ENCODE results near the gene POLD4.
A peak's percentile ranks its signal among the peaks of the same experiment; 100 is the strongest.
"Not testable (repeated sequence)": the region's sequence is repeated elsewhere in the genome, so short reads cannot be mapped to it uniquely, and the experiment has no call there.

Gene POLD4

DNA sequence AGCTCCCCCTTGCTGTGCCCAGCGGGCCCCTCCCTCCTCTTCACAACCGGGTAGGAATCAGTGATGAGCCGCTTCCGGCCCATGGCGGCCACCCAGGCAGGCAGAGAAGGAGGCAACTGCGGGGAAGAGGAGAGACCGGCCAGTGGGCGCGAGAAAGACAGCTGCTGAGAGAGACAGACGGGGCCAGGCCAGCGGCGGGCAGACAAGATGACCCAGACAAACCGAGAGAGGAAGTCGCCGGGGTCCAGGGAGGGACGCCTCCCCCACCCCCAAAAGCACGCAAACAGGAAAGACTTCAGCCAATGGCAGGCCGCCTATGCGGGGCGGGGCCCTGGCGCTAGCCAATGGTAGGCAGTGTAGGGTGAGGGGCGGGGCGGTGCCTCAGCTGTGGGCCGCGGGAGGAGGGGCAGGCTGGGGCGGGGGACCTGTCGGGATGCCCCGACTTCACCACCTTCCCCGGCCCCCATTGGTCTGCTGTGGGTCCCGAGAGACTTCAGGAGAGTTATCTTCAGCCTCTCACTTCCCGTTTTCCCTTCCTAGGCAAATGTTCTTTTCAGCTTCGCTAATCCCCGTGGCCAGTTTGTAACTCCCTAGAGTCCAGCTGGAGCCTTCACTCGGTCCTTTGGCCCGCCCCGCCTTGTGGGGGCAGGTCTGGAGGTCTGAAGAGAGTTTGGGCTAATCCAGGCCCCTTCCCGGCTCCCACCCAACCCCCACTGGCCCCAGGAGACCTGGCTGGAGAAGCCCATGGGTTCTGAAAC, at the start of gene POLD4:
TSS of gene POLD4 (minus strand) at position 230 of the 758 bp plus-strand sequence. CDS start at position 83, 147 bp downstream.
- DNase-seq, result peak; percentile 99

DNA sequence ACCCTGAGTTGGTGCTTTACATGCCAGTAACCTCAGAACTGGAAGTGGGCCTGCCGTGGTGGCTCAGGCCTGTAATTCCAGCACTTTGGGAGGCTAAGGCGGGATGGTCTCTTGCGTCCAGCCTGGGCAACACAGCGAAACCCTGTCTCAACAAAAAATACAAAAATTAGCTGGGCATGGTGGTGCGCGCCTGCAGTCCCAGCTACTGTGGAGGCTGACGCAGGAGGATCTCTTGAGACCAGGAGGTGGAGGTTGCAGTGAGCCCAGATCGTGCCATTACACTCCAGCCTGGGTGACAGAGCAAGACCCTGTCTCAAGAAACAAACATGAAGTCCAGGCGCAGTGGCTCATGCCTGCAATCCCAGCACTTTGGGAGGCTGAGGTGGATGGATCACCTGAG, 49.7 kb upstream of the POLD4 start:
- not testable (repeated sequence) for DNase-seq

DNA sequence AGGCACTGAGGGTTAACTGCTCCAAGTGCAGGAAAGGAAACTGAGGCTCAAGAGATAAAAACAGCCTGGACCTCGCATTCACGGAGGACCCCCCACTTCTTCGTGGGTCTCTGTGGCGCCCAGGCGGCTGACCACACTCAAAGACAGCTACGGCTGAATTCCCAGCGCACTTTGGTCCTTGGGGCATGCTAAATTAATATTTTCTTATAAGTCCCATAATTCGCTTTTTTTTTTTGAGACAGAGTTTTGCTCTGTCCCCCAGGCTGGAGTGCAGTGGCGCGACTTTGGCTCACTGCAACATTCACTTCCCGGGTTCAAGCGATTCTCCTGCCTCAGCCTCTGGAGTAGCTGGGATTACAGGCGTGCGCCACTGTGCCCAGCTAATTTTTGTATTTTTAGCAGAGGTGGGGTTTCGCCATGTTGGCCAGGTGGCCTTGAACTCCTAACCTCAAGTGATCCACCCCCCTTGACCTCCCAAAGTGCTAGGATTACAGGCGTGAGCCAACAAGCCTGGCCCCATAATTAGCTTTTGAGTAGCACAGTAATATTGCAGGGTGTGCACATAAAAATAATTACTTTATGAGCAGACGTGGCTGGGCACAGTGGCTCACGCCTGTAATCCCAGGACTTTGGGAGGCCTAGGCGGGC, 49.0 kb upstream of the POLD4 start:
- not testable (repeated sequence) for DNase-seq

DNA sequence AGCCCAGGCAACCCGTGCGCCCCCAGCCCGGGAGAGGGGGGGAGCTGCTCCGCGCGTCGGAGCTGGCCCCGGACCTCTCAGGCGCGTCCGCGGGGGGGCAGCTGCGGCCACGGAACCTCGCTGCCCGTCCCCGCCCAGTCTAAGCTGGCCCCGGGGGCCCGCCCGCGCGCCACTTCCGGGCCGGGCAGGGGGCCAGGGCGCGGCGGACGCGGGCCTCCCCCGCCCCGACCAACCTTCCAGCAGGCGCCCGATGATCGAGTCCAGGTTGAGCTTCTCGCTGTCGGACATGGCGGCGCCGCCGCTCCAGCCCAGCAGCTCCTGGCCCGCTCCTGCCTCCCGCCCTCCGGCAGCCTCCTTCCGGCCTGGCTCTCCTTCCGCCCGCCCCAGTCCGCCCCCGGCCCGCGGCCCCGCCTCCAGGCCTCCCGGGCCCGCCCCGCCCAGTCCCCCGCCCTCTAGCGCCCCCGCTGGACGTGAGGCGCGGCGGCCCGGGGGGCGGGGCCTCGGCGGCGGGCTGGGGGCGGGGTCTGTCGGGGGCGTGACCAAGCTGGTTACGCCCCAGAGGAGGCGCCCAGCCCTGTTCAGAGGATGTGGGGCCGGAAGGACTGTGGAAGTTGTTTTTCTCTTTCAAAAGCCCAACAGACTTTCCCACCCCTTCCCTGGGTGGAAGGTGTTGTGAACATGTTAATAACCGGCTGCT, 48.3 kb upstream of the POLD4 start, which contains the start of gene PPP1CA:
TSS of gene PPP1CA (minus strand) at position 364 of the 697 bp plus-strand sequence. CDS start at position 288, 76 bp downstream.
- peak; percentile 94 for DNase-seq

DNA sequence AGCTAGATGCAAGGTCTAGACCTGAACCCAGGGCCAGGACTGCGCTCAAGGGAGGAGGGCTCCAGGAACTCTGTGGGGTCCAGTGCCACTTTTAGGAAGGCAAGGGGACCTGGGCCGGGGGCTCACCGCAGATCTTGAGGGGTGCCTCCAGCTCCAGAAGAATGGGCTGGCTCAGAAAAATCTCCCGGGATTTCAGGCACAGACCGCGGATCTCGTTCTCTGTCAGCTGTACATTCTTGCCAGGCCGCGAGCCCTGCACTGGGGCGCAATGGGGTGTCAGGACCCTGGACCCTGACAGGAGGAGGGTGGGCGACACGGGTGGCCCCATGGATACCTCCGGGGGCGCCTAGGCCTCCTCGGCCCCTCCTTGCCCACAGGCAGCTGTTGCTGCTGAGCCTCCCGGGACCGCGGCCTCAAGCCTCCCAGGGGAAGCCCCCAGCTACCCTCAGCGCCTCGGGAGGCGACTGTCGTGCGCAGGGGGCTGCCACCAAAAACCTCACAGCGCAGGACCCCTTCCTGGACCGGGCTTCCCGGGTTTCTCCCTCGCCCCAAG, 47.7 kb upstream of the POLD4 start:
- DNase-seq, result no peak

DNA sequence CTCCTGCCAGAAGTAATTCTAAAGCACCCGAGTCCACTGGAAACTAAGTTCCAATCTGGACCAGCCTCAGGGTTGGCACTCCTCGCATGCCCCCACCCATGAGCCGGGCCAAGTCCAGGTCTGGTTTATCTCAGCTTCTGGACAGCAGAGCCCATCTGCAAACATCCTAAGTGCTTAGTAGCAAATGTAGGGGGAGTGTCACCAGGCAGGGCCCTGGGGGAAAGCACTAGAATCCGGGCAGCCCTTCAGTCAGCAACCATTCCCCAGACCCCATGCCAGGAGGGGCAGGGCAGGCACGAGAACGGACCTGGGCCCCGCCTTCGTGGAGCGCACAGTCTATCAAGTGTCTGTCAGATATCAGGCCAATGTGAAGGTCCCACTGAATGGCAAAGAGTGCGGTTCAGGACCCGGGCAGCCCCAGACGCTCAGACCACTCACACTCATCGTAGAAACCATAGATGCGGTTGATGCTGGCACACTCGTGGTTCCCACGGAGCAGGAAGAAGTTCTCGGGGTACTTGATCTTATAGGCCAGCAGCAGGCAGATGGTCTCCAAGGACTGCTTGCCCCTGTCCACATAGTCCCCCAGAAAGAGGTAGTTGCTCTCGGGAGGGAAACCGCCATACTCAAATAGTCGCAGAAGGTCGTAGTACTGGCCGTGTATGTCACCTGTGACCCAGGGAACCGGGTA, 47.0 kb upstream of the POLD4 start:
- DNase-seq, result no peak

DNA sequence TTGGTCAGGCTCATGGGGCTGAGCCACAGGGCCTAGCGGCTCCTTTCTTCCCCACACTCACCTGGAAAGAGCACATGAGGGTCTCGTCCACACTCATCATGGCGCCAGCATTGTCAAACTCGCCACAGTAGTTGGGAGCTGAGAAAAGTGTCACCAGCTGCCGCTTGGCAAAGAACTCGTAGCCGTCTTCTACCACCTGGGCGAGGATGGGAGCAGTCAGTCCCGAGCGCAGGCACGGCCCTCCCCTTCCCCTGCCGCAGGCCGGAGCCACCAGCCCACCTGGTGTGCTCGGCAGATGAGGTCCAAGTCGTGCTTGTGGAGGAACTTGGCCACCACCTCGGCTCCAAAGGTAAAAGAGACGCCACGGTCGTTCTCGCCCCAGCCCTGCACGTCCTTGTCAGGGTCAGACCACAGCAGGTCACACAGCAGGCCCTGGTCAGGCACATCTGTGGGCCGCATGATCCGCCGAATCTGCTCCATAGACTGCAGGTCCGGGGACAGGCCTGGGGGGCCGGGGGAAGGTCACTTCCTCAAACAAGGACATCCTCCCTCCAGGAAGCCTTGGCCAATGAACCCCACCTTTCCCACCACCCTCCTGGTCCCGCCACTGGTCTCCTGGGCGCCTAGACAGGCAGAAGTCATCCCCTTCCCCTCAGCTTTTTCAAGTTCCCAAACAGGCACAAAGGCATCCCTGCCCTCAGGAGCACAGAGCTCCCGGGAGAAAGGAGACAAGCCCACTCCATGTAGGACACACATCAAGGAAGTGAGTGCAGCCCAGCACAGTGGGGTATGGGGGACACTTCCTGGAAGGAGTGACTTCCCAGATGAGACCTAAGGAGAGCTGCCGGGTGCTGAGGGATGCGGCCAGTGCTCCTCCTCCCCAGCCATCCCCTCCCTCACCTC, 45.6 kb upstream of the POLD4 start:
- DNase-seq, result no peak

DNA sequence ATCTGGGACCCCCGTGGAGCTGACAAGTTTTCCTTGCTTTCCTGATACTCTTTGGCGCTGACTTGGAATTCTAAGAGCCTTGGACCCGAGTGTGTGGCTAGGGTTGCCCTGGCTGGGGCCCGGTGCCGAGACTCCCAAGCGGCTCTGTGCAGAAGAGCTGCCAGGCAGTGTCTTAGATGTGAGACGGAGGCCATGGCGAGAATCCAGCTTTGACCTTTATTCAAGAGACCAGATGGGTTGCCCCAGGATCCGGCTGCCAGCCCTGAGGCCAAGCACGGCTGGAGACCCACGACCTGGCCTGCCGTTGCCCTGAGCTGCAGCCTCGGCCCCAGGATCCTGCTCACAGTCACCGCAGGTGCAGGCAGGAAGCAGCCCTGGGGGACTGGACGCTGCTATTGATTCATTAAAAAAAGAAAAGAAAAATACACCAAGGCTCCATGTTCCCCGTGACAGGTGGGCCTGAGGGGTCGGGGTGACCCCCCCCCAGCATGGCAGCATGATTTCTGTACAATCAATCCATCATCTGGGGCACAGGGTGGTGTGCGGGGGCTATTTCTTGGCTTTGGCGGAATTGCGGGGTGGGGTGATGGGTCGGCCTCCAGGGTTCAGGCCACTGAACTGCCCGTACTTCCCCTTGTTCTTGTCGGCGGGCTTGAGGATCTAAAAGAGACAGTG, 44.8 kb upstream of the POLD4 start:
- no peak for DNase-seq

DNA sequence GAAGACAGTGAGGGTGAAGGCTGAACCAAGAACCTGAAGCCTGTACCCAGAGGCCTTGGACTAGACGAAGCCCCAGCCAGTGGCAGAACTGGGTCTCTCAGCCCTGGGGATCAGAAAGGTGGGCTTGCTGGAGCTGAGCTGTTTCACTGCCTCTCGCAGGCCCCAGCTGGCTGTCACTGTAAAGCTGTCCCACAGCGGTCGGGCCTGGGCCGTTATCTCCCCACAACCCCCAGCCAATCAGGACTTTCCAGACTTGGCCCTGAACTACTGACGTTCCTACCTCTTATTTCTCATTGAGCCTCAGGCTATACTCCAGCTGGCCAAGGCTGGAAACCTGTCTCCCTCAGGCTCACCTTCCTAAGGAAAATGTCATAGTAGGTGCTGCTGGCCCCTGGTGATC, 44.2 kb upstream of the POLD4 start:
- no peak for DNase-seq

DNA sequence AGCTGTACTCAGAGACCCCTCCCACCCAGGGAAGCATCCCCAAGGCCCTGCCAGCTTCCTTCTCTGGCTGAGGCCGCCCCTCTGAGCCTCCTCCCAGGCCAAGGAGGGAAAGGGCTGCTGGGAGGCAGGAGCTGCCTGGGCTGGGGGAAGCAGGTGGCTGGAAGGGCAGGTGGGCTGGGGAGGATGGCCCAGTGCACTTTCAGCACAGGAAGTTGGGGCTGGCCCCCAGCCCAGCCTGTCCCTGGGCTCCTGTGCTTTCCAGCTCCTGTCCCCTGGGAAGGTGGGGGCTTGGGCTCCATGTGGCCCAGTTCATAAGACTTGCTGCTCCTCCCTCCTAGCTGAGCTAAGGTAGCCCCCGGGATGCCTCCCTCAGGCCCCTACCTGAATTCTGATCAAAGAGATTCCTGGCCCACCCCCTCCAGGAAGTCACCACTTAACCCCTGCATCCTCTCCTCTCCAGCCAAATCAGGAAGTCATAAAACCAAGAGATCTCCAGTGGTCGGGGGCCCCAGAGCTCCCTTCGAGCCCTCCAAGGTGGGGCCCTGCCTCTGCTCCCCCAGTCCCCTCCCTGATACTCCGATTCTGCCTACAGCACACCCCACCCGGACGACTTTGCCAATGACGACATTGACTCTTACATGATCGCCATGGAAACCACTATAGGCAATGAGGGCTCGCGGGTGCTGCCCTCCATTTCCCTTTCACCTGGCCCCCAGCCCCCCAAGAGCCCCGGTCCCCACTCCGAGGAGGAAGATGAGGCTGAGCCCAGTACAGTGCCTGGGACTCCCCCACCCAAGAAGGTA, 43.4 kb upstream of the POLD4 start:
- no peak for DNase-seq

DNA sequence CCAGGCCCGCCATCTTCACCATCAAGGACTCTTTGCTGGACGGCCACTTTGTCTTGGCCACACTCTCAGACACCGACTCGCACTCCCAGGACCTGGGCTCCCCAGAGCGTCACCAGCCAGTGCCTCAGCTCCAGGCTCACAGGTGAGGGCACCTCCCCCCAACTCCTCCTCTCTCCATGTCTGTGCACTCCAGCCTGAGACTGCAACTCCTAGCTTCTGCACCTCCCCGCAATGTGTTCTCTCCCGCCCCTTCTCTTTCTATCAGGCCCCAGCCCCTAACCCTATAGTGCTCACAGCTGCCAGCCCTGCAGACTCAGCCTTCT, 42.9 kb upstream of the POLD4 start:
- no peak for DNase-seq

DNA sequence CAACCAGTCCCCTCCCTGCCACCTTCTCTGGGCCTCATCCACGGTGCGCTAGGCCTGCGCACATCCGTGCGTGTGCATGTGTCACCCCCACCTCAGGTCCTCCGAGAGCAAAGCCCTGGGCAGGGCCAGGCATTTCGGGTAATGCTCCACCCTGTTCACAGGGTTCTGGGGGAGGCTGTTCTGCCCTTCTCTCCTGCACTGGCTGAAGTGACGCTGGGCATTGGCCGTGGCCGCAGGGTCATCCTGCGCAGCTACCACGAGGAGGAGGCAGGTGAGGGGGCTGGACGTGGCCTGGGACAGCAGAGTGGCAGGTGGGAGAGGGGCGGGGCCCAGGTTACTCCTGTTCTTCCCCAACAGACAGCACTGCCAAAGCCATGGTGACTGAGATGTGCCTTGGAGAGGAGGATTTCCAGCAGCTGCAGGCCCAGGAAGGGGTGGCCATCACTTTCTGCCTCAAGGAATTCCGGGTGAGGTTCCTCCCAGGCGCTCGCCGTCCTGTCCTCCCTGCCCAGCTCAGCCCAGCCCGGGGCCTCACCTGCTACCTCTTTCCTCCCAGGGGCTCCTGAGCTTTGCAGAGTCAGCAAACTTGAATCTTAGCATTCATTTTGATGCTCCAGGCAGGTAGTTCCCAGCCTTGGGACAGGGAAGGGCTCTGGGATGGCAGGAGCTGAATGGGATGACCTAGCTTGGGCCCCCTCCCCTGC, 42.4 kb upstream of the POLD4 start:
- DNase-seq, result no peak

DNA sequence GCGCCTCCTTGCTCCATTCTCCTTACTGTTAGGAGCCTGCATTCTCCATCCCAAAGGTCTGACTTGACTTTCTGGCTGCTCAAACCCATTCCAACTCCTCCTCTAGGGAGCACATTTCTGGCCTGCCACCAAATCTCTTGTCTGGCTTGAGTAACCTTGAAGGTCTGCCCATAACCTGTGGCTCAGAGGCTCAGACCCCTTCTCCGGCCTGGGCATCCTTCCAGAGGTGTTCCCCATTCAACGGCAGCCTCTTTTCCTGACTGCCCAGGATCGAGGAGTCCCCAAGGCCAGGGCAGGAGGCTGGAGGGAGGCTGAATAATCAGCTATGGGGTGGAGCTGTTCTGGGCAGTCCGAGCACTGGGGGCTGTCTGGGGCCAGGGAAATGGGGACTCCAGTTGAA, 40.6 kb upstream of the POLD4 start:
- no peak for DNase-seq

DNA sequence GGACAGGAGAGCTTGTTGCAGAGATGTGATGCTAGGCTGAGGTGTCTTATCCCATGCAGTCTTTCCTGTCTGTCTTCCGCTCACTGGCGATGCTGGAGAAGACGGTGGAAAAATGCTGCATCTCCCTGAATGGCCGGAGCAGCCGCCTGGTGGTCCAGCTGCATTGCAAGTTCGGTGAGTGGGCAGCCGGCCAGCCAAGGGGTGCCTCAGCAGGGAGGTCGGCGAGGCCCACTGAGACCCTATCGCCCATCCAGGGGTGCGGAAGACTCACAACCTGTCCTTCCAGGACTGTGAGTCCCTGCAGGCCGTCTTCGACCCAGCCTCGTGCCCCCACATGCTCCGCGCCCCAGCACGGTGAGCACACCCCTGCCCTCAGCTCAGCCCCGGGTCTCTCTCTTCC, 40.1 kb upstream of the POLD4 start:
- no peak for DNase-seq

DNA sequence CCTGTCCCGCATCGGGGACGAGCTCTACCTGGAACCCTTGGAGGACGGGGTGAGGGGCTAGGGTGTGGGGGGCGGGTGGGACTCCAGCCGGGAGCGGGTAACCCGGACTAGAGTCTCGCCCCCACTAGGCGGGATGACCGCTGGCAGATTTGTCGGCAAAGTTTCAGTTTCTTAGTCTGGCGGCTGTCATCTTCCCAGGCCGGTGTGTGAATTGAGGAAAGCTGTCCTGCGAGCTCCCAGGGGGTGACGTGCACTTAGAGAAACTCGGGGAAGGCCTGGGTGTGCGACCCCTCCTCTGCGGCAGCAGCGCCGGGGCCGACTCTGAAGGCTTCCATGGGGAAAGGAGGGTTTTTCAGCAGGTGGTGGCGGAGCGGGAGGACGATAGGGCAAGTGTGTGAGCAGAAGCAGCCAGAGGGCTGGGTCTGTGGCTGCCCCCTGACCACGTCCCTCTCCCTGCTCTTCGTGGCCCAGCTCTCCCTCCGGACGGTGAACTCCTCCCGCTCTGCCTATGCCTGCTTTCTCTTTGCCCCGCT, 38.9 kb upstream of the POLD4 start:
- DNase-seq, result no peak

DNA sequence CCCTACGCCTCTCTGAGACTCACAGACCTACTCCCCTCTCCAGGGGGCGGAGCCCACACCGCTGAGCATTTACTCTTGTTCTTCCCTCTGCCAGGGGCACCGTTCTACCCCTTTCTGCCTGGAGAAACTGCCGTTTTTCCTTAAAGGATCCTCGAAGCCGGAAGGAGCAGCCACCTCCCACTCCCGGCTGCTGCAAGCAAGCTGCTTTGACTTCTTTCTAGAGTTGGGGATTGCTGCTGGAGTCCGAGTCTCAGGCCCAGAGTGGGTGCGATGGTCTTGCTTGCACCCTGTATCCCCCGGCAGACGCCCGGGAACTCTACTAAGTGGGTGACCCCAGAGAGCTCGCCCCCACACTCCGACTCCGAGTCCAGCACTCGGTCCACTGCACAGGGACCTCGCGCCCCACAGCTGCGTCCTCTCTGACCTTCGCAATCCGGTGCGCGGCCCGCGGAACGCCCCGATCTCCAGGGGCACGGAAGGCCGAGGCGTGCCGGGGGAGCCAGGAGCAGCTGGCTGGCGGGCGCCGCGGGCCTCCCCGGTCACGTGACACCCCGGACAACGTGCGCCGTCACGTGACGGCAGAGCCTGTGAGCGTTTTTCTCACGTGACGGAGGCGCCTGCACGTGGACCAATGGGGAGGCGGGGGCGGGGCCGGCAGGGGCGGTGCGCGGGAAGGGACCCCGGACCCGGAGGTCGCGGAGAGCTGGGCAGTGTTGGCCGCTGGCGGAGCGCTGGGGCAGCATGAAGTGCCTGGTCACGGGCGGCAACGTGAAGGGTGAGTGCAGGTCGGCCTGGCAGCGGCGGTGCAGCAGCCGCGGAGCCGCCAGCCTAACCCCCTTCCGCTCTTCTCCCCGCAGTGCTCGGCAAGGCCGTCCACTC, 38.2 kb upstream of the POLD4 start, which contains the start of gene RAD9A:
TSS of gene RAD9A (plus strand) at position 683 of the 879 bp plus-strand sequence. CDS start at position 742, 59 bp downstream.
- peak; percentile 94 for DNase-seq

DNA sequence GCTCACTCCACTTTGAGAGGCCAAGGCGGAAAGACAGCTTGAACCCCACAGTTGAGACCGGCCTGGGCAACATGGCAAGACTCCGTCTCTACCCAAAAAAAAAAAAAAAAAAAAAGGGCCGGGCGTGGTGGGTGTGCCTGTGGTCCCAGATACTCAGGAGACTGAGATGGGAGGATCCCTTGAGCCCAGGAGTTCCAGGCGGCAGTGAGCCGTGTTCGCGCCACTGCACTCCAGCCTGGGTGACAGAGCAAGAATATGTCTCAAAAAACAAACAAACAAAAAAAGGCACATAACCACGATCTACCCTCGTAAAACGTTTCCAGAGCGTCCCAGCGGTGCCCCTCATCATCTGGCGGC, 37.6 kb upstream of the POLD4 start:
- no peak for DNase-seq

DNA sequence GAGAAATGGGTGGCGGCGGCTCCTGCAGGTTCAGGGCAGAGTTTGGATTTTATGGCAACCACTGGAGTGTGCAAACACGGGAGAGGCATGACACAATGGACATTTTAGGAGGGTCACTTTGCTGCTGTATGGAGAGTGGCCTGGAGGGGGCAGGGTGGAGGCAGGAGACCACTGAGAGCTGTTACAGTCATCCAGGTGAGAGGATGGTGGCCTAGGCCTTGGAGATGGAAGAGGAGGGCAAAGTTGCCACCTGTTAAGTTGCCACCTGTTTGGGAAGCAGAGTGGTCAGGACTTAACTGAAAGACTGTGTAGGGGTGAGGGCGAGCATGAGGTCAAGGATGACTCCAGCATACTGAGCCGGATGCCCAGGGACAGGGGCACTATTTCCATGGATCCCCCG, 36.1 kb upstream of the POLD4 start:
- DNase-seq, result peak; percentile 73

Measured in CD4-positive, alpha-beta T cell treated with Interleukin-17A for 4 hours (primary cell).